Stimulated activated CD4-positive, alpha-beta T cell treated with anti-CD3 and anti-CD28 coated beads, Interleukin-4, amount 100 ng/mL, for 4 hours (primary cell): ENCODE data around the gene GJB1.

ENCODE experiments used
- DNase-seq, 2 experiments: peaks; one replicate each; pipeline ENCODE4 v3.0.0-alpha.2; 2020

Gene GJB1

DNA sequence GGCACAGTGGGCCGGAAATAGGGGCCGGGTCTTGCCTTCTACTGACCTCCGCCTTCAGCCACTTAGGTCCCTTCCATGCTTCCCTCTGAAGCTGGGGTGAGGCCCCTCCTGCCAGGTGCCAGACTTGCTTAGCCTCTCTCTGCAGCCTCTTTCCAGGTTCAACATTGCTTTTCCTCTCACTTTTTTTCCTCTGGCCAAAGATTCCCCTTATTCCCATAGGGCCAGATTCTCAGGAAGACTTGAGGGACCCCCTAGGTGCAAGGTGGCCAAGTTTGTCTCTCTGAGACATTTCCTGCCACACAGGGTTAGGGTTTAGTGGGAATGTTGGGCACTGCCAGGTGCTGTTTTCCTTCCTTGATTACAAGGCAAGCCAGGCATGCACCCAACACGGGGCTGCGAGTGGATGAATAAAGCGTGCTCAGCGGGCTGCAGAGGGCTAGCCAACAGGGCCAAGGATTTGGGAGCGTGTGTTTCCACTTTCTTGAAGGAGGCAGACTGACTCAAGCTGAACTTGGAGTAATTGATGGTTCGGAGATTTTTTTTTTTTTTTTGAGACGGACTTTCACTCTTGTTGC, 7.6 kb upstream of the GJB1 start:
- DNase-seq = no peak

DNA sequence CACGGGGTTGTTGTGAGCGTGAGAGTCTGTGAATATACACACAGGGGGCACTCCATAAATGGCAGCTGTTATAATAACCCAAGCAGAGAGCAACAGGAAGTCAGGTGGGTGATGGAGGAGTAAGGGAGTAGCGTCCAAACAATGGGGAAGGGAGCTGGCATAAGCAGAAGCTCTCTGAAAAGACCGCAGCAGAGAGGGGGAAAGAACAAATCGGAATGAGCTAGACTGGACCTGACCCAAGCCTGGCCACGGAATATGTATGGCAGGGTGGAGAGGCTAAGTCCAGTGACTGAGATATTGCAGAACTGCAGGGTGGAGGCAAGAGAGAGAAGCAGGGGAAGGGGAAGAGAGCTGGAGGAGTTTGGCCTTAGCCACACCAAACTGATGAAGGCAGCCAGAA, 6.5 kb upstream of the GJB1 start:
- DNase-seq = no peak

DNA sequence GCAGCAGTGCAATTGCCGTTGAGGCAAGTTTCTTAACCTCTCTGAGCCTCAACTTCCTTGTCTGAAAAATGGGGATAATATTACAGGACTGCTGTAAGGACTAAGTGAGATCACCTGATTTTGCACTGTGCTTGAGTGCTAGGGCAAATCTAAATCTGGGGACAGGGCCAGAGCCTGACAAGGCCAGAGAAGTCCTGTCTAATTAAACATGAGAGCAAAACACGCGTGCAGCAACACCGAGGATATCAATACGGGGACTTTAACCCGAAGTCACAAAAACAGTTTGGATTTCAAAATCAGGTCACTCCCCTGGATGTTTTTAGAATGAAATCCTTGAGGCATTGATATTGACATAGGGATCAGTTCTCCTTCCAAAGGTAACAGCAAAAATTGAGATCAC, 5.7 kb upstream of the GJB1 start:
- DNase-seq = no peak

DNA sequence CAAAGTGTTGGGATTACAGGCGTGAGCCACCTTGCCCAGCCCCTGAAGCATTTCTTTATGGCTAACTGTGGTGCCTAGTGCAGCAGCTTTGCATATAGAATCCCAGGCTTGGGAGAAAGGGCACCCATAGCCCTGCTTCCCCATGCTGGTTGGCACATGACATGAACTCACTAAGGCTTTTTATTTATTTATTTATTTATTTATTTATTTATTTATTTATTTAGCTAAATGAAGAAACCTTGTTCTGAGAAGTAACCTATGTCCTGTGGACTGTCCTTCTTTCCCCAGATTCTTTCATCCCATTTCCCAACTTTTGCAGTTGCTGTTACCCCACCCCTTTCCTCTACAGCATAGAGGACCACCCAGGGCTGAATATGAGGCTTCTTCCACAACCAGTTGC, 1.9 kb upstream of the GJB1 start:
- no peak for DNase-seq

DNA sequence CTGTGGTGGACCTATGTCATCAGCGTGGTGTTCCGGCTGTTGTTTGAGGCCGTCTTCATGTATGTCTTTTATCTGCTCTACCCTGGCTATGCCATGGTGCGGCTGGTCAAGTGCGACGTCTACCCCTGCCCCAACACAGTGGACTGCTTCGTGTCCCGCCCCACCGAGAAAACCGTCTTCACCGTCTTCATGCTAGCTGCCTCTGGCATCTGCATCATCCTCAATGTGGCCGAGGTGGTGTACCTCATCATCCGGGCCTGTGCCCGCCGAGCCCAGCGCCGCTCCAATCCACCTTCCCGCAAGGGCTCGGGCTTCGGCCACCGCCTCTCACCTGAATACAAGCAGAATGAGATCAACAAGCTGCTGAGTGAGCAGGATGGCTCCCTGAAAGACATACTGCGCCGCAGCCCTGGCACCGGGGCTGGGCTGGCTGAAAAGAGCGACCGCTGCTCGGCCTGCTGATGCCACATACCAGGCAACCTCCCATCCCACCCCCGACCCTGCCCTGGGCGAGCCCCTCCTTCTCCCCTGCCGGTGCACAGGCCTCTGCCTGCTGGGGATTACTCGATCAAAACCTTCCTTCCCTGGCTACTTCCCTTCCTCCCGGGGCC, 1.2 kb downstream of the GJB1 start:
- DNase-seq = no peak

DNA sequence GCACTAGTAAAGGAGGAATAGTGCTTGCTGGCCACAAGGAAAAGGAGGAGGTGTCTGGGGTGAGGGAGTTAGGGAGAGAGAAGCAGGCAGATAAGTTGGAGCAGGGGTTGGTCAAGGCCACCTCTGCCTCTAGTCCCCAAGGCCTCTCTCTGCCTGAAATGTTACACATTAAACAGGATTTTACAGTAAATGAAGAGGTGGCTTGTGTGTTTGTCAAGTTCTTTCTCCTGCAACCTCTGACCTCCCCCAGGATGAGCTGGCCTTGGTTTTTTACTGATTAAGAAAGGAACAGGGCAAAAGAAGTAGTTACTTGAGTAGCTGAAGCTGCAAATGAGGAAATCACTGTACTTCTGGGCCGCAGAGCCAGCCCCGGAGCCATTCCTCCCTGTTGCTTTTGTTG, 2.0 kb downstream of the GJB1 start:
- no peak for DNase-seq

DNA sequence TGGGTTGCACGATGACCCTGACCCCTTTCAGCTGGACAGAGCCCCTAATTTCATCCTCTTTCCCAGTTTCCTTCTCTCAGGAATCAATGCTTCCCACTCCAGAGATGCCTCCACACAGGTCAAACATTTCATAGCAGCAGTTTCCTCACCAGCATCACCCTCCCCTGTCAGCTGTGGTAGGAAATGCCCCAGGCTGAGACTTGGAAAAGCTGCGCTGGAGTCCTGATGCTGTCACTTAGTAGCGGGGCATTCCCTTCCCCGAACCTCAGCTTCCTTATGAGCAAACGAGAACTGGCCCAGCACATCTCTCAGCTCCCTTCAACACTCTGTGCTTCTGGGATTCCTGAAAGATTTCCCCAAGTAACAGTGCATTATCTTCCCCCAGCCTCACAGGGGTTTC, 2.7 kb downstream of the GJB1 start:
- no peak for DNase-seq

DNA sequence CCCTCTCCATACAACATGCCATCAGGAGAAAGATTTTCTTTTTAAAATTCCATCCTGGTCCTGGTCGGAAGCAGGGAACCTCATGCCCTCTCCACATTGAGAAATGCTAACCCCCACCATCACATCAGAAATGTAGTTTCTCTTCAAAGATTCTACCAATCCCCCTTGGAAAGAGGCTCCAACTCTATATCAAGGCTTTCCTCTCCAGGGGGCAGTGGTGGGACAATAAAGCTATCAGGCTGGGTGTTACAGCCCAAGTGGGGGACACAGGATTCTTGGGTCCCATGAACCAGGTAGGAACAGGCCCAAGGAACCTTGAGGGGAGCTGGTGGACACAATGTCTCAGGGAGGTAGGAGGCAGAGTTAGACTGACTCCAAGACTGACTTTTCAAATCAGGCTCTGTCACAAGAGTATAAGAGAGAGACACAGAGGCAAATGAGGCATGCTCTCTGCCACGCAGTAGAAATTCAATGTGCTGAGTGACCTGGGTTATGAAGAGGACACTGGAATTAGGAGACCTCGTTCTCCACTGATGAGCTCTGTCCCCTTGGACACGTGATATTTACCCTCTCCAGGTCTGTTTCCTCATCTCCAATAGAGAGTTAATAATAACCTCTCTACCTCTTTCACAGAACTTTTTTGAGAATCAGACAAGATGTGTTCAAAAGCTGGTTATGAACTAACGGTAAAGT, 4.5 kb downstream of the GJB1 start:
- no peak for DNase-seq

DNA sequence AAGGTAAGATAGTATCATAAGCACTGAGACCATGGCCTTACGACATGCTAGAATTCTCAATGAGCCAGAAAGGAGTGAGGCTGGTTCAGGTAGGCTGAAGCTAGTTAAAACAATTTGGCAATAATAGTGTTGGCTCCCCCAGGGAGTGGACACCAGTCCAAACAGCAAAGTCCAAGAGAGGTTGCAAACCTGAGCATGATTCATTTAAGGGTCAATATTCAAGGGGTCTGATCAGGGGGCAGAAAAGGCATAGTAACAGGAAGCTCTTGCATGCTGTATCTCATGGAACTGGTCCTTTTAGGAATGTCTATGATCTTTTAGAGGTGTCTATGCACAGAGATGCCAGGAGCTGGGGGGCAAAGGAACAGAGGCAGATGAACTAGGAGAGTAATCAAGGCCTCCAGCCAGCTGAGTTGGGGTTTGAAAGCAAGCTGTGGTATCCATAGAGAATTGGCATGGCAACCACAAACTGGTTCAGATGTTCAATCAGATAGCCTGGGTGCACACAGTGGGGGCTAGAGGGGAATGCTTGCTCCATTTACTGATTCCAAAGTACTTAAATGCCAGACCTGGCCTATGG, 5.1 kb downstream of the GJB1 start:
- DNase-seq = no peak

DNA sequence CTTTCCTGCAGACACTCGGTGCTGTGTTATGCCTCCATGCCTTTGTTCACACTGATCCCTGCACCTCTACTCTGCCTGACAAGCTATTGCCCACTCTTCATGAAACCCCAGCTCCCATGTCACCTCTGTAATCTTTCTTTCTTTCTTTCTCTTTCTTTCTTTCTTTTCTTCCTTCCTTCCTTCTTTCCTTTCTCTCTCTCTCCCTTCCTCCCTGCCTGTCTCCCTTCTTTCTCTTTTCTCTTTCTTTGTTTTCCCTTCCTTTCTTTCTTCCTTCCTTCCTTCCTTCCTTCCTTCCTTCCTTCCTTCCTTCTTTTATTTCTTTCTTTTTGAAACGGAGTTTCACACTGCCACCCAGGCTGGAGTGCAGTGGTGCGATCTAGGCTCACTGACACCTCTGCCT, 12.5 kb downstream of the GJB1 start:
- no peak for DNase-seq

DNA sequence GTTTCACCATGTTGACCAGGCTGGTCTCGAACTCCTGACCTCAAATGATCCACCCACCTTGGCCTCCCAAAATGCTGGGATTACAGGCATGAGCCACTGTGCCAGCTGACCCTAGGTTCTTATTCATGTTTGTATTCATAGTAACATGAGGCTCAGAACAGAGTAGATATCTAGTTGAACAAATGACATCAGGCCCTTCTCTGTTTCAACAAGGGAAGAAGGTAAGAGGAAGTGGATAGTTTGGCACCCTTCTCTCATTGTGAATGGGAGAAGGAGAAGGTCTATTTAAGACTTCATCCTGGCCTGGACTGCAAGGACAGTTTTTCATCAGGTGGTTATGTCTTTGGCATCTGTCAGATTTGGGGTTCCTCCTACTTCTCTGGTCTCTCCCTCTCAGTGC, 13.8 kb downstream of the GJB1 start:
- DNase-seq = no peak

DNA sequence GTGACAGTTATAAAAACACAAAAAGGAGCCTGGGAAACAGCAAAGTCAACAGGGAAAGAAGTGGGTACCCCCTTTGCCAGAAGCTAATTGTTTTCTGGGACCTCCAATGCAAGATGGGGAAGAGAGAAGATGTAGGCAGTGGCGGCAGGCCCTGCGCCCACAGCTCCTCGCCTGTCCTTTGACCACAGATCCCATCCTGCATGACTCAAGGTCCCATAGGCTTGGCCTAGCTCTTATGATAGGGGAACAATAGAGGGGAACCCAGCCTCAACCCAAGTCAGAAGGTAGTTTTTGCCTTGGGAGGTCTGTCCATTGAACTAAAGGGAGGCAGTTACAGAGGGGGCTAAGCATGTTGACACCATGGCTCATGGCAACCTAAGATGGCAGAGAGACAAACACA, 16.8 kb downstream of the GJB1 start:
- DNase-seq = no peak

DNA sequence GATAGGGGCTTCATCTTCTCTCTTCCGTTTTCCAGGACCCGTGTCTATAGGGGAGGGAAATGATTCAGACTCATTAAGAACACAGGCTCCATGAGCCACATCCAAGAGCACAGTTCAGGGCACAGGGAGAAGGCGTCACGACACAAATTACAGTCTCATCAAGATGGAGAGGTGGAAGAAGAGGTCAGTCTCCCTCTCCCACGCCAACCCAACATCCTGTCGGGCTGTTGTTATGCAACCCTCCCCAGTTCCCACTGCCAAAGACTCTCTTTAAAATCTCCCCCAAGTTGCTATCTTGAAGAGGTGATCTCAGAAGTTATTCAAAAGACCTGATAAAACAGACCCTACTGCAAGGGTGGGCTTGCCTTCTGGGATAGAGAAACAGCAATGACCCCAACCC, 18.3 kb downstream of the GJB1 start:
- DNase-seq = no peak

DNA sequence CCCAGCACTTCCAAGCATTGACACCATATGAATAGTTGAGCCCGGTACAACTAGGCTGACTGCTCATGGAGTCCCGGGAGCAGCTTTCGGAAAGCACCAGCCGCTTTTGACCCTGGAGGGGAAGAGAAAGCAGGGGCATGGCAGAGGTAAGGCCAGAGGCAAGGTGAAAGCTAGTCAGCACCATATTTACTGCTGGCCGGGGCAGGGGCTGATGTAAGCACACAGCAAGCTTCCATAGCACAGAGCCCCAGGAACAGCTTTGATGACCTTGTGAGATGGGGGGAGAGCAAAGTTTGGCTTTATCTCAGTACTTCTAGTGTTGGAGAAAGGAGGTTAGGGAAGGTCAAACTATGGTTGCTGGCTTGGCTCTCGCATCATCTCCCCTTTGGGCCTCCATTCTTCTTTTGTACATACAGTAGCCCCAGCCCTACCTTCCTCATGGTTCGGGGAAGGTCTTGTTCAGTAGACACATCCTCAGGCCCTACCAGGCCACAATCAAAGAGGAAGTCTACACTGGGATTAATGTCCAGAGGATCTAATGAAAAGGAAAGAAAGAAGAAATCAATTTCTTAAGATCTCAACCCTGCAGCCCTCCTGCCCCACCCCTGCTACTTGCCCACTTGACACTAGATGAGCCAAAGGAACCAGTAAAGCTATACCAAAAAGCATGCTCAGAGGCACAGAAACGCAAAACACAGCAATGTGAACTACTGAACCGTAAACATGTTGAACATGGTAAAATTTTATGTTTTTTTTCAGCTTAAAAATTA, 21.5 kb downstream of the GJB1 start:
- DNase-seq = no peak

DNA sequence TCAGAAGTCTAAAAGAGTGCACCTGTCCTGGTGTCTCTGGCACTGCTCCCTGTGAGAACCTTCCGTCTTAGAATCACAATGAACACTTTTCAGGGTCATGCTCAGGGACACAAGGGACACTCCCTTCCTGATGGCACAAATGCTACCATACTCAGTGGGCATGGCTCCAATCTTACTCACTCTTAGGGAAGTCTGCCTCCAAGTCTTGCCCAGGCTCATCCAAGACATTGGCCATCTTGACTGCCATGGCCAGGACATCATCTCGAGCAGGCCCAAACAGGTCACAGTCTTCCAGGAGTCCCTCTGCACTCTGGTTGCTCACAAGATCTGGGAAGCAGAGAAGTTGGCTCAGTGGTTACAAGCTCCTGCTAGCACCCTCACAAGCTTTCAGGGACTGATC, 22.1 kb downstream of the GJB1 start:
- no peak for DNase-seq

DNA sequence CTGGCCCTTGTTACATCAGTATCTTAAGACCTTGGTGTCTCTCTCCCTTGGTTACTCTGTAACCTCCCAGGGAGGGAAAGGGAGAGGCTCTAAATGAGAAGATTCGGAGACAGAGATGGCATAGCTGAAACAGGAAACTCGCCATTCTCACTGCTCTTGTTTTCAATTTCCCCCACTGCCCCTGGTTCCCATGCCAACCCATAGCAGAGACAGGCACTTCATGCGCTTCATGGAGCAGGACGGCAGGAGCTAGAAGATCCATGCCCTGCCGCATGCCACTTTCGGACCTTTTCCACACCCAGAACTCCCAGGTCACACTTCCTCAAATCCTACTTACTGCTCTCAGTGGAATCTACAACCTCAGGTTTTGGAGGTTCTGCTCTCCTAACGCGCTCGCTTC, 27.8 kb downstream of the GJB1 start:
- no peak for DNase-seq

DNA sequence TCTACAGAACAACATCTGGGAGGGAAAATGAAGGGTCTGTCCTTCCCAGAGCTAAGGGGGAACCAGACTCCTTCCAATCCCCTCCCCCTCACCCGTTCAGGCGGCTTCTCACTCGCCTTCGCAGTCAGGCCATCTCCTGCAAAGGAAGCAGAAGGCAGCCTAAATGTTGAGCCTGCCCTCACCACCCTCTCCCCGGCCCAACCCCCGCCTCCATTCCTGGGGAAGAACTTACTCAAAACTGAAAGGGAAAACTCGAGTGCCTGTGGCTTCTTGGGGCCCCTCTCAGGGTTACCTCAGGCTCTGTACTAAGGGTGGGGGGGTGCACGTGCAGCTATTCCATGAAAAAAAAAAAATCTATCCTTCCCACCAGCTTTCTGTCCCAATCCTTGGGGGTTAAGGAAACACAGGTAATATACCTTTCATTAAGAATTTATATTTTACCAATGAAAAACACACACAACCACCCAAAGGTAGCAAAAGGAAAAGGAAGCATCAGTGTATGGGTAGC, 28.5 kb downstream of the GJB1 start:
- DNase-seq = peak; percentile 9 to 37

DNA sequence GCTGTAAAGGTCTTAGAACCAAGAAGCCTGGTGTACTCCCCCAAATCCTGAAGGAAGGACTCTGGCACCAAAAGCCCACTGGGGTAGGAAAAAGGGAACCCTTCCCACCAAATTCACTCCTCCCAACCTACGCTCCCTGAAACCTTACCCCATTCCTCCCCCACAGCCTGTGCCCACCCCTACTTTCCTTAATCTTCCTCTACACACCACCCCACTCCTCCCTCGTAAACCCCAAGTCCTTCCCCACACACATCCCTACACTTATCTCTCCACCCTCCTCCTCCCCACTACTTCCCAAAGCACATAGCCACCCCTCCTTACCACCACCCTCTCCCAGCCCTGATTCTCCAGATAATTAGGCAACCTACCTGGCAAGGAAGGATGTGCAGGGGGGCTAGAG, 29.2 kb downstream of the GJB1 start:
- DNase-seq = no peak

DNA sequence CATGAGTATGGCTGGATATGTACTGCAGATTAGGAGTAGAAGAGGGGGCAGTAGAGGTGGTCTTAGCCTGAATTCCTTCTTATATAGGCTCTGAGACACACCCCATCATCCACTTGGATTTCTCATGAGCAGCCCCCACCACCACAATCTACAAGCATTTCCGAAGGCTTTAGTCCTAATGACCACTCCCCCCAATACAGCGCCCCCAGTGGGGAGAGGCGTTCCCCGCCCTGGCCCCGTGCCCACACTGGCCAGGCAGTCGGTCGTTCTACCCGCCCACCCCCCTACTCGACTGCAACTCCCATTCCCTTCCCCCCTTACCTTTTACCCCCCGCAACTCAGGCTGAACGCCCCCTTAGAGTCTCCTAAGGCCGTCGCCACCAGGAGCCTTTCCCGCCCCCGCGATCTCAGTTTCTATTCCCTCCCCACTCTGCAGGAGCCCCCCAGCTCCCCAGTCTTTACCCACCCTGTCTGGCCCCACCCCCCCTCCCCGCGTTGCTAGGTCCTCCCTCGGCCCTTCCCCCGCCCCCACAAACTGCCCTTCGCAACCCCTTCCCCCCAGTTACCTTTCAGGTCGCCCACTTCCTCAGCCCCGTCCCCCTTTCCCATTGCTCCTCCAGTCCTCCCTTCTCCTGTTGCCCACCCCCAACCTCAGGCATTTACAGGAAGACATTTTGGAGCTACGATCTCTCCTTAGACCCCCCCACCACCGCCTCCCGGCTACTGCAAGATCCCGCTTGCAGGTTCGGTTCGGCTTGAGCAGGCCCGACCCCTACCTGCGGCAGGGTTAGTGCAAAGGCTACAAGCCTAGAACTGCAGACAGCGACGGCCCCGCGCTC, 30.4 kb downstream of the GJB1 start:
- peak; percentile 2 to 15 for DNase-seq

DNA sequence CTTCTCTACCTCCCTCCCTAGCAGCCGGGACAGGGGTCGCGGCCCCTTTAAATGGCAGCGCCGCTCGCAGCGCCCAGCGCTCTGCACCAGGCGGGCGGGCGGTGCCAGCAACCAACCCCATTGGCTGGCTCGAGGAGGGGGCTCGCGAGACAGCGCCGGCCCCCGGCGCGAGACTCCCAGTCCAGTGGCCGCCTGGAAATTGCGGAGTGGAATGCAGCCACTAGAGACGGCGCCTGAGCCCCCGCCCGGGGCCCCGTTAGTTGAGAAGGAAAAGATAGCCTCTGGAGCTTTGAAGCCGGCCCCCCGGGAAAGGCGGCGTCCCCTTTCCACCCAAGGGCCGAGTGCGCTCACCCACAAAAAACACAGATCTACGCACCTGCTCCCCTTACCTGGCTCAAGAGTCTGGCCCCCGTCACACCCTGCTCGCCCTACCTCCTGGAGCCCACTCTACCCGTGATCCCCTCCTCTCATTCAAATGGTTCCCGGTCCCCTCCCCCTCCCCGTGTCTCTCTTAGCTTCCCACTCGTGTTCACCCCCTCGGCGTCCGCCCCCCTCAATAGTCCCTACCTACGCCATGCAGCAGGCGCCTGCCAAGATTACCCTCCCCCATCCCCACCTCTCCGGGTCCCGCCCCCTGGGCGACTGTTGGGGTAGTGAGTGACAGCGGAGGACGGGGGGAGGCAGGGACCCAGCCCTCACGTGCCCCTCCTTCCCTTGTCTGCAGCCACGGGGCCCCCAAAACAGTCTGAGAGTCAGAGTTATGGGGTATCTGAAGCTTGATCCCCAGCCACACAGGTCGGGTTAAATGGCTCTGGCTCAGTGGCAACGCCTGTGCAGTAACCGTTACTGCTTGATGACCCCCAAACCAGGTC, 31.3 kb downstream of the GJB1 start, which contains the start of gene ZMYM3:
Gene ZMYM3 (minus strand): TSS at position 49 of the 872 bp plus-strand sequence. CDS start 885 bp downstream, outside the sequence.
- DNase-seq = peak; percentile 69 to 71

DNA sequence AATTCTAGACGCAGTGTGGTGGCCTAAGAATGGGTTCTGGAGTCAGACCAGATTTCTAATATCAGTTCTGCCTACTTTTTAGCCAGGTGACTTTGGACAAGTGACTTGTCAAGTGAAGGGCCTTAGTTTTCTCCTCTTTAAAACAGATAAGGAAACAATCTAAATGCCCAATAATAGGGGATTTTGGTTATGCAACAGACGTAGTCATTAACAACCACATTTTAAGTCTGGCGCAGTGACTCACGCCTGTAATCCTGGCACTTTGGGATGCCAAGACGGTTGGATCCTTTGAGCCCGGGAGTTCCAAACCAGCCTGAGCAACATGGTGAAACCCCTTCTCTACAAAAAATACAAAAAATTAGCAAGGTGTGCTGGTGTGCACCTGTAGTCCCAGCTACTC, 33.0 kb downstream of the GJB1 start:
- no peak for DNase-seq
